Measurements from ENCODE around the gene WSB1.

The WSB1 gene

DNA sequence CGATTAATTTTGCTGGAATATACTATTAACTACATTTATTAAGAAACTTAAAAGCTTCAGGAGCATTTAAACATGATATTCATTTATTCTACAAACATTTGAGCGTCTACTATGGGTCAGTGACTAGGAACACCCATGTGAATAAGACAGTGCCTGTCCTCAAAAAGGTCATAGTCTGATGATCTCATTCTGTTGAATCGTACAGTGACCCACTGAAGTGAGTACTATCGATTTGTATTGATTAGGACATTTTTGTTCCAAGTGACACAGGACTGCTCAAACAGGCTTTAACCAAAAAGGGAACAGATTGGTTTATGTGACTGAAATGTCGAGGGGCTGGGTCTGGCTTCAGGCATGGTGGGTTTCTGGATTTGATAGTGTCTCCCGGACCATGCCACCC lies 68.6 kb downstream of the WSB1 start:
- no peak for DNase-seq

DNA sequence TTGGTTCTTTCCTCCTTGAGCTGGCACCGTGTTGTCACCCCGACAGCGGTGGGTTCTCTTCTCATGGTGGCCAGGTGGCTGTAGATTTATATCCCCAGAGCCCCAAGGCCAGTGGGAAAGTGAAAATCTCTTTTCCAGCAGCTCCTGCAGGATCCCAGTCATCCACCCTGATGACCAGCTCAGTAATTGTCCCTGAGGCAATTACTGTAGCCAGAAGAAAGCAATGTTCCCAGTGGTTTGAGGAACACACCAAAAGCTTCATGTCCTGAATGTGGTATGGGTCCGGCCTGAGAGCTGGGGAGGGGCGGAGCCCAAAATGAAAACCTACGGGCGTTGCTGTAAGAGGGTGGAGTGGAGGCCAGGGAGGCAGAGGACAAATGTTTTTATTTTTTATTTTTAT lies 69.0 kb downstream of the WSB1 start:
- DNase-seq, result no peak

DNA sequence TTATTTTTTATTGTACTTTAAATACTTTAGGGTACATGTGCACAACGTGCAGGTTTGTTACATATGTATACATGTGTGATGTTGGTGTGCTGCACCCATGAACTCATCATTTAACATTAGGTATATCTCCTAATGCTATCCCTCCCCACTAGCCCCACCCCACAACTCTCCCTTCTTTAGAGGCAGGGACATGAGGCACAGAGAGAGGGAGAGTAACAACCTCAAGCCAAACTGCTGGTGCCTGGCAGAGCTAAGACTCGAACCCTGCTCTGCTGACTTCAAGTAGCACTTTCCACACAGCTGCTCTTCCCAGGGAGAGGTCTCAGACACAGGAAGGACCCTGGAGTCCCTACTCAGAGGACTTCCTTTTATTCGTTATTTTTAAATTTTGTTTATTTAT lies 69.4 kb downstream of the WSB1 start:
- no peak for DNase-seq
